ENCODE data around the gene UPP2. TPM values are rescaled to one million over a fixed set of nuclear protein-coding genes. Genes with fewer than 3 reads are reported as not detected.

UPP2 gene
- total RNA-seq, 1 donor from 2014 or later = not detected

DNA sequence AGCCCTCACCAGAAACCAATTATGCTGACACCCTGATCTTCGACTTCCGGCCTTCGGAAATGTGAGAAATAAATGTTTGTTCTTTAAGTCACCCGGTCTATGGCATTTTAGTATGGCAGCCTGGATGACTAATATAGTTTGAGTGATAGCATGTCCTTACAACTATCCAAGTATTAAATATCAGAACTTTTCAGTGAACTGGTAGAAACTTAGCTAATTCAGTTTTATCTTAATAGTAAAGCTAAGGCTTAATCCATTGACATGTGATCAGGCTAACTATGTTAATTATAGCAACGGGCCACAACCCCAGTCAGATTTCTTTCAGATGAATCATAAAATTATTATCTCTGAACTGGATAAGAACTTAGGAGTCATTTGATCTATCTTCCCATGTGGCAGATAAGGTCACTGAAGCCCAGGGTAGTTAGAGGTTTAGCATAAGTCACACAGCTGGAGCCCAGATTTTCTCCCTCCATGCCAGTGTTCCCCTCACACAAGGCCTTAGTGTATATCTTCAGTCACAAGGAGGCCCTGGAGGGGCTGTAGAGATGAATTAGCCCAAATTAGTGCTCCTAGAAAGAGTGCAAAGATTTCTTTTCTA lies 40.7 kb upstream of the UPP2 start:
- TF ChIP-seq, protein P1, sequence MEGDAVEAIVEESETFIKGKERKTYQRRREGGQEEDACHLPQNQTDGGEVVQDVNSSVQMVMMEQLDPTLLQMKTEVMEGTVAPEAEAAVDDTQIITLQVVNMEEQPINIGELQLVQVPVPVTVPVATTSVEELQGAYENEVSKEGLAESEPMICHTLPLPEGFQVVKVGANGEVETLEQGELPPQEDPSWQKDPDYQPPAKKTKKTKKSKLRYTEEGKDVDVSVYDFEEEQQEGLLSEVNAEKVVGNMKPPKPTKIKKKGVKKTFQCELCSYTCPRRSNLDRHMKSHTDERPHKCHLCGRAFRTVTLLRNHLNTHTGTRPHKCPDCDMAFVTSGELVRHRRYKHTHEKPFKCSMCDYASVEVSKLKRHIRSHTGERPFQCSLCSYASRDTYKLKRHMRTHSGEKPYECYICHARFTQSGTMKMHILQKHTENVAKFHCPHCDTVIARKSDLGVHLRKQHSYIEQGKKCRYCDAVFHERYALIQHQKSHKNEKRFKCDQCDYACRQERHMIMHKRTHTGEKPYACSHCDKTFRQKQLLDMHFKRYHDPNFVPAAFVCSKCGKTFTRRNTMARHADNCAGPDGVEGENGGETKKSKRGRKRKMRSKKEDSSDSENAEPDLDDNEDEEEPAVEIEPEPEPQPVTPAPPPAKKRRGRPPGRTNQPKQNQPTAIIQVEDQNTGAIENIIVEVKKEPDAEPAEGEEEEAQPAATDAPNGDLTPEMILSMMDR (IDR thresholded peaks at IDR 0.05; ENCODE audit: partially characterized antibody, unreplicated experiment) = no peak
- Mint-ChIP-seq H3K27me3 (ENCODE audit: unreplicated experiment) (peaks cover 3% of the 10 kb centered on the region), H3K4me3 (ENCODE audit: unreplicated experiment) (no peak overlapping the region), H3K36me3 (ENCODE audit: unreplicated experiment) (no peaks in the 10 kb centered on the region), H3K4me1 (ENCODE audit: low read depth, unreplicated experiment) (no peaks in the 10 kb centered on the region), H3K27ac (ENCODE audit: unreplicated experiment) (no peak overlapping the region), H3K9me3 (ENCODE audit: unreplicated experiment) (no peaks in the 10 kb centered on the region)
- no peak for DNase-seq

DNA sequence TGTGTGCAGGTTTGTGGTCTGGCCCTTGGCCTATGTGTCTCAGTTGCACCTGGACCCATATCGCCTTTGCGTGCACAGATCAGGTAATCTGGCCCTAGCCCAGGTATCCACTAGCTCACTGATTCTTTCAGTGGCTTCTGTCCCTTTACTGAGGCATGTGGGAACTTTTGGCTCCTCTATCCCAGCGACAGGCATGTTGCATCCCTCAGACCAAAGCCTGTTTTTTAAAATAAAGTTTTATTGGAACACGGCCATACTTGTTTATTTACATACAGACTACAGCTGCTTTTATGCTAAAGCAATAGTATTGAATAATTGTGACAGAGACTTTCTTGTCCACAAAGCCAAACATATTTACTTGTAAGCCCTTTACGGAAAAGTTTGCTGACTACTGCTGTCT lies 39.9 kb upstream of the UPP2 start:
- Mint-ChIP-seq H3K9me3 (ENCODE audit: unreplicated experiment) (peaks cover 1% of the 10 kb centered on the region), H3K36me3 (ENCODE audit: unreplicated experiment) (no peaks in the 10 kb centered on the region), H3K4me1 (ENCODE audit: low read depth, unreplicated experiment) (no peaks in the 10 kb centered on the region), H3K27ac (ENCODE audit: unreplicated experiment) (no peak overlapping the region), H3K27me3 (ENCODE audit: unreplicated experiment) (peaks cover 3% of the 10 kb centered on the region), H3K4me3 (ENCODE audit: unreplicated experiment) (no peak overlapping the region)
- TF ChIP-seq, protein P1 (IDR thresholded peaks at IDR 0.05; ENCODE audit: partially characterized antibody, unreplicated experiment) = no peak
- no peak for DNase-seq

DNA sequence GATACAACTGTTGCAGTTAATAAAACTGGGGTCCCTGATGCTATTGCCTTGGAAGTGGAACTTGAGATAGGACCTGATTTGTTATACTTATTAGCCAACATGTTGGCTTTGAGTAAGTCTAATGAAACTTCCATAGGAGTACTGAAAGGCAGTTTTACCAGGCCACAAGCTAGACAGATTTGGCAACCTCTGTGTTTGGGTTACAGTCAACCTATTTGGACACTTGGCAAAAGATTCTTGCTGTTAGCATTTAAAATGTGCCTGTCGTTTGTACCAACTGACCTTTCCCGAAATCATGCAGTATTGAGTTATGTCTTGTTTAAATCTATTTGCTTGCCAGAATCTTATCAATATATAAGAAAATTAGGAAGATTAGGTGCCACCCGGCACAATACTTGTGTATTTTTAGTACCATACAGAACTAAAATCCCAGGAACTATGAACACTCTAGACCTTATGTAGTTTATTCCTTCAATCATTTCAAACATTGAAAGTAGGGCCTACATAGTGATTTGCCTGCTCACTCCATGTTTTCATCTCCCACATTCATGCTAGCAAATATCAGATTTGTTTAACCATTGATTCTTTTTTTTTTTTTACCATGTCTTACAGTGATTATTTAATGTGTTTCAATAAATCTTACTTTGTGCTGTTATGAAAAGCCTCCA lies 35.5 kb upstream of the UPP2 start:
- TF ChIP-seq, protein P1 (IDR thresholded peaks at IDR 0.05; ENCODE audit: partially characterized antibody, unreplicated experiment) = no peak
- Mint-ChIP-seq H3K9me3 (ENCODE audit: unreplicated experiment) (peaks cover 1% of the 10 kb centered on the region), H3K4me3 (ENCODE audit: unreplicated experiment) (no peak overlapping the region), H3K27me3 (ENCODE audit: unreplicated experiment) (peaks cover 3% of the 10 kb centered on the region), H3K4me1 (ENCODE audit: low read depth, unreplicated experiment) (no peaks in the 10 kb centered on the region), H3K36me3 (ENCODE audit: unreplicated experiment) (no peaks in the 10 kb centered on the region), H3K27ac (ENCODE audit: unreplicated experiment) (no peak overlapping the region)
- no peak for DNase-seq

DNA sequence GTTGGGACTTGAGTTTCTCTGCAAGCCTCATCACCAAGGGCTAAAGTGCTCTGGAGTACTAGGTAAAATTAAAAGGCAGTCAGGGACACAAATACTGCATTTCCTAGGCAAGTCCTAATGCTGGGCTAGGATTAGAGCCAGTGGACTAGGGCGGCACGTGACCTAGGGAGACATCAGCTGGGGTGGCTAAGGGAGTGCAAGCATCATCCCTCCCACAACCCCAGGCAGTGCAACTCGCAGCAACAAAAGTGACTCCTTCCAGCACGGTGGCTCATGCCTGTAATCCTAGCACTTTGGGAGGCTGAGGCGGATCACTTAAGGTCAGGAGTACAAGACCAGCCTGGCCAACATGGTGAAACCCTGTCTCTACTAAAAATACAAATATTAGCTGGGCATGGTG lies 30.7 kb upstream of the UPP2 start:
- Mint-ChIP-seq H3K4me3 (ENCODE audit: unreplicated experiment) (no peak overlapping the region), H3K27ac (ENCODE audit: unreplicated experiment) (no peak overlapping the region), H3K27me3 (ENCODE audit: unreplicated experiment) (no peaks in the 10 kb centered on the region), H3K4me1 (ENCODE audit: low read depth, unreplicated experiment) (no peaks in the 10 kb centered on the region), H3K36me3 (ENCODE audit: unreplicated experiment) (no peaks in the 10 kb centered on the region), H3K9me3 (ENCODE audit: unreplicated experiment) (peaks cover 1% of the 10 kb centered on the region)
- TF ChIP-seq, protein P1 (IDR thresholded peaks at IDR 0.05; ENCODE audit: partially characterized antibody, unreplicated experiment) = no peak
- no peak for DNase-seq

GRCh38 chr2:158072361-158072760 lies 29.3 kb upstream of the UPP2 start:
- Mint-ChIP-seq H3K27ac (ENCODE audit: unreplicated experiment) (no peak overlapping the region), H3K27me3 (ENCODE audit: unreplicated experiment) (no peaks in the 10 kb centered on the region), H3K4me1 (ENCODE audit: low read depth, unreplicated experiment) (no peaks in the 10 kb centered on the region), H3K9me3 (ENCODE audit: unreplicated experiment) (no peaks in the 10 kb centered on the region), H3K4me3 (ENCODE audit: unreplicated experiment) (no peak overlapping the region), H3K36me3 (ENCODE audit: unreplicated experiment) (peaks cover 5% of the 10 kb centered on the region)
- TF ChIP-seq, protein P1 (IDR thresholded peaks at IDR 0.05; ENCODE audit: partially characterized antibody, unreplicated experiment) = no peak
- no peak for DNase-seq
